ENCODE measurements around the gene SYNGR4.
"Not testable (repeated sequence)": the region's sequence is repeated elsewhere in the genome, so short reads cannot be mapped to it uniquely, and the experiment has no call there.

SYNGR4 gene

DNA sequence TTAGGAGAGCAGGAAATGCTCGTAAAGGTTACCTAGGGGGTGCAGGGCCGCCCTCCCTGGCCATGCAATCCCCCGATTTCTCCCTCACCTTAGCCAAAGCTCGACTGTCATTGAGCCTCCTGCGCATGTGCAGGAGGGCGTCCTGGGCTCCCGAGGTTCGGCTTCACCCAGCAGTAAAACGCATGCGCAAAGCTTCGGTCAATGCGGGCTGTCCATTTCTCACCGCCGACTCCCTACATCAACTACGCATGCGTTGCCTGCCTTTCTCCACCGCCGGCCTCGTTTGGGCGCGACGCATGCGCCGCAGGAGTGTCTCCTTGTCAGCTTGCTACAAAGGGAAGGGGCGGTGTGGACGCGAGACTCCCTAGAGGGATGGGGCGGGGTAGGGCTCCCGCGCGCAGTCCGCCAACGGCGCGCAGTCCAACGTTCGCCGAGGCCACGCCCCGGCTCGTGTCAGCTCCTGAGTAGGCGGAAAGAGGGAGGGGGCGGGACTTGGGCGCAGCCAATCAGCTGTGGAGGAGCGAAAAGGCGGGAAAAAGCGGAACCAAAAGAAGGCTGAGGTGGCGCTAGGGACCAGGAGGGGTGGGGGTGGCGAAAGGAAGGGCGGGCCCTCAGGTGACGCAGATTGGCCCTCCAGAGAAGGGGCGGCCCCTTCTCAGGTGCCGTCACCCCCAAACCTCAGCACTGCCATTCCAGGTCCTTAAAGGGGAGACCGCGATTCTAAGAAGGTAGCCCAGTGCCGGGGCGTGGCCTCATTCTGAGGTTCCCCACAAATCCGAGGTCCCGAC, at the start of gene SYNGR4, which contains the start of gene TMEM143:
TSS of gene SYNGR4 (plus strand) at position 558 of the 788 bp plus-strand sequence. CDS start 1,476 bp downstream, outside the sequence.
TSS of gene TMEM143 (minus strand) at position 131 of the 788 bp plus-strand sequence. CDS start at position 111, 20 bp downstream.
- Histone ChIP-seq H3K9me3 (ENCODE audit: control insufficient read depth in 2 of 2, low read length in 2 of 2) (no peaks in the 10 kb centered on the region), H3K27ac (ENCODE audit: low read length) (peak within 1 kb of the TSS; percentile 97), H3K4me1 (ENCODE audit: control insufficient read depth, insufficient read depth, low read length) (peaks cover 13% of the 10 kb centered on the region), H3K27me3 (ENCODE audit: control insufficient read depth in 1 of 2, insufficient read depth in 2 of 2, low read length in 2 of 2) (no peaks in the 10 kb centered on the region), H3K36me3 (ENCODE audit: control insufficient read depth in 2 of 2, insufficient read depth in 2 of 2, low read length in 2 of 2) (peaks cover 0 to 2% of the 10 kb centered on the region in 2 donors), H3K9ac (ENCODE audit: low read length in 2 of 2) (peak within 1 kb of the TSS; percentile 93 to 98), H3K4me3 (ENCODE audit: low read length in 2 of 2) (peak within 1 kb of the TSS; percentile 87 to 93)

- peaks cover 7% of the 10 kb centered on the region for H3K4me1 ChIP-seq (ENCODE audit: control insufficient read depth, insufficient read depth, low read length)
- H3K27me3 ChIP-seq (ENCODE audit: control insufficient read depth in 1 of 2, insufficient read depth in 2 of 2, low read length in 2 of 2), result no peaks in the 10 kb centered on the region
- no peak overlapping the region for H3K9ac ChIP-seq (ENCODE audit: low read length in 2 of 2)
- no peaks in the 10 kb centered on the region for H3K9me3 ChIP-seq (ENCODE audit: control insufficient read depth in 2 of 2, low read length in 2 of 2)
- H3K27ac ChIP-seq (ENCODE audit: low read length), result no peak overlapping the region
- H3K36me3 ChIP-seq (ENCODE audit: control insufficient read depth in 2 of 2, insufficient read depth in 2 of 2, low read length in 2 of 2), result no peaks in the 10 kb centered on the region
- H3K4me3 ChIP-seq (ENCODE audit: low read length in 2 of 2), result no peak overlapping the region
Measured at GRCh38 chr19:48315712-48316111, 48.5 kb upstream of the SYNGR4 start.

GRCh38 chr19:48317708-48317960, 46.5 kb upstream of the SYNGR4 start:
- H3K9me3 ChIP-seq (ENCODE audit: control insufficient read depth in 2 of 2, low read length in 2 of 2); H3K27me3 ChIP-seq (ENCODE audit: control insufficient read depth in 1 of 2, insufficient read depth in 2 of 2, low read length in 2 of 2); H3K4me3 ChIP-seq (ENCODE audit: low read length in 2 of 2); H3K36me3 ChIP-seq (ENCODE audit: control insufficient read depth in 2 of 2, insufficient read depth in 2 of 2, low read length in 2 of 2); H3K27ac ChIP-seq (ENCODE audit: low read length); H3K9ac ChIP-seq (ENCODE audit: low read length in 2 of 2): not testable (repeated sequence)
- peaks cover 19% of the 10 kb centered on the region for H3K4me1 ChIP-seq (ENCODE audit: control insufficient read depth, insufficient read depth, low read length)

DNA sequence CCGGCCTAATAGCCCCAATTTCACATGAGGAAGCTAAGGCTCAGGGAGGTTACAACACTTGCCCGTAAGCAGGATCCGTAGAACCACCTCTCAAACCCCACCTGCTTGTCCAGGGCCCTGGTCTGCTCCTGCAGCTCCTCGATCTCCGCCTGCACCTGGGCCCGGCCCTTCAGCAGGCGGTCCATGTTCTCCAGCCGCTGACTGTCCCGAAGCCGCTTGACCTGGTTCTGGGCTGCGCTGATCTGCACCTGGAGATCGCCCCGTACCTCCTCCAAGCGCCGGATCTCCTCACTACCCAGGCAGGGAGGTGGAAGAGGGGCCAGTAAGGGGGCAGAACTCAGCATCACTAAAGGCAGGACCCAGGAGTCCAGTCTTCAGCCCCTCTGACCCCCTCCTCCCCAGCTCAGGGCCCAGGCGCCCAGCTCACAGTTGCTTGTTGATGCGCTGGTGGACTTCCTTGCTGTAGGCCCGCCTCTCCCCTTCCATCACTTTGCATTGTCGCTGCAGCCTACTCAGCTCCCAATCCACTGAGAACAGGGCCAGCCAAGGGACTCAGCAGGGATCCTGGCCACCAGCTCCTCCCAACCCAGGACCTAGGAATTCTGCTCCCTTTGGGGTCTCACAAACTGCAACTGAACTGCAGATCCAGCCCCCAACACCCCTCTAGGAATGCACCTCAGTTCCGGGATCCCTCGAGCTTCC, 45.7 kb upstream of the SYNGR4 start:
- H3K9ac ChIP-seq (ENCODE audit: low read length in 2 of 2), result no peak overlapping the region
- peaks cover 24% of the 10 kb centered on the region for H3K4me1 ChIP-seq (ENCODE audit: control insufficient read depth, insufficient read depth, low read length)
- no peak overlapping the region for H3K27ac ChIP-seq (ENCODE audit: low read length)
- H3K27me3 ChIP-seq (ENCODE audit: control insufficient read depth in 1 of 2, insufficient read depth in 2 of 2, low read length in 2 of 2), result no peaks in the 10 kb centered on the region
- H3K36me3 ChIP-seq (ENCODE audit: control insufficient read depth in 2 of 2, insufficient read depth in 2 of 2, low read length in 2 of 2), result no peaks in the 10 kb centered on the region
- H3K4me3 ChIP-seq (ENCODE audit: low read length in 2 of 2), result no peak overlapping the region
- no peaks in the 10 kb centered on the region for H3K9me3 ChIP-seq (ENCODE audit: control insufficient read depth in 2 of 2, low read length in 2 of 2)

GRCh38 chr19:48319647-48320541, 44.3 kb upstream of the SYNGR4 start:
- Histone ChIP-seq H3K4me3 (ENCODE audit: low read length in 2 of 2) (no peak overlapping the region), H3K27ac (ENCODE audit: low read length) (peak overlapping the region; percentile 24), H3K9me3 (ENCODE audit: control insufficient read depth in 2 of 2, low read length in 2 of 2) (no peaks in the 10 kb centered on the region), H3K4me1 (ENCODE audit: control insufficient read depth, insufficient read depth, low read length) (peaks cover 26% of the 10 kb centered on the region), H3K27me3 (ENCODE audit: control insufficient read depth in 1 of 2, insufficient read depth in 2 of 2, low read length in 2 of 2) (no peaks in the 10 kb centered on the region), H3K9ac (ENCODE audit: low read length in 2 of 2) (no peak overlapping the region), H3K36me3 (ENCODE audit: control insufficient read depth in 2 of 2, insufficient read depth in 2 of 2, low read length in 2 of 2) (no peaks in the 10 kb centered on the region)

GRCh38 chr19:48321372-48321621, 42.9 kb upstream of the SYNGR4 start:
- Histone ChIP-seq H3K4me3 (ENCODE audit: low read length in 2 of 2) (peak overlapping the region; percentile 74 to 77), H3K27me3 (ENCODE audit: control insufficient read depth in 1 of 2, insufficient read depth in 2 of 2, low read length in 2 of 2) (no peaks in the 10 kb centered on the region), H3K4me1 (ENCODE audit: control insufficient read depth, insufficient read depth, low read length) (peaks cover 35% of the 10 kb centered on the region), H3K9me3 (ENCODE audit: control insufficient read depth in 2 of 2, low read length in 2 of 2) (no peaks in the 10 kb centered on the region), H3K9ac (ENCODE audit: low read length in 2 of 2) (peak overlapping the region; percentile 90), H3K27ac (ENCODE audit: low read length) (peak overlapping the region; percentile 95), H3K36me3 (ENCODE audit: control insufficient read depth in 2 of 2, insufficient read depth in 2 of 2, low read length in 2 of 2) (no peaks in the 10 kb centered on the region)

DNA sequence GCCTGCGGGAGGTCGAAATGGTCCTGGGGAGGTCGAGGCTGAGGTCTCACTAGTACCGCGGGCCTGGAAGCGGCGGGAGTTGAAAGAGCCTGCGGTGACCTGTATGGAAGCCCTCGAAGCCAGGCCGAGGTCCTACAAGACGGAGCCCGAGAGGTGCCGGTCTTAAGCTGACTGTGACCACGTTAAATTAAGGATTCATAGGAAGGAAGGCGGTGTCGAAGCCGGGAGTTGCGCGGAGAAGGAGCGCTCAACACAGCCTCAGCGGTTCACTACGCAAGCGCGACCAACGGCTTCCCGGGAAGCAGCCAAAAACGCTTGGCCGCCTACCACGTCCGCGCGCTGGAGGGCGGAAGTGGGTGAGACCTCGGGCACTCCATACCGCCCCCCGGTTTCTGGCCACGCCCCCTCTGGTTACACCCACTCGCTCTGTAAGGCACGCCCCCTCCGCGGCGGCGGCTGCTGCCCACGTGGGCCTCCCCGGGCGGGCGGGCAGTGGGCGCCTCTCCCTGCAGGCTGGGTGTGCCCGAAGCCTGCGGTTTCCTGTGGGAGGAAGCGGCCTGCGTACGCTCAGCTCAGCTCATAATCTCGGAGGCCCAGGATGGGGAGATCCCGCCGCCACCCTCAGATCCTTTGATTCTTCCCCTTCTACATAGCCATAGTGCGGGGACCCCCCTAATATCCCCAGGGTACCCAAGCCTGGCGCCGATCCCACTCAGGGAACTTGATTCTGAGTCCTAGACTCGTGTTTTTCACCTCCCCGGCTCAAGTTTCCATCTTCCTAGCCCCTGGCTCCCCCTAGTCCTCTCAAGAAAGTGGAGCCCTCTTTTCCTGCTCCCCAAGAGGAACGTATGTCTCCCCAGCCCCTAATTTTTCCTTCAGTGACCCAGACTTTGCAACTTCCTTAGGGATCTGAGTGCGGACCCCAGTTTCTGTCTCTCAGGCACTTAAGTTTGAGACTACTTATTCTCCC, 42.3 kb upstream of the SYNGR4 start:
- no peaks in the 10 kb centered on the region for H3K27me3 ChIP-seq (ENCODE audit: control insufficient read depth in 1 of 2, insufficient read depth in 2 of 2, low read length in 2 of 2)
- no peaks in the 10 kb centered on the region for H3K9me3 ChIP-seq (ENCODE audit: control insufficient read depth in 2 of 2, low read length in 2 of 2)
- peak overlapping the region; percentile 74 to 77 for H3K4me3 ChIP-seq (ENCODE audit: low read length in 2 of 2)
- H3K27ac ChIP-seq (ENCODE audit: low read length), result peak overlapping the region; percentile 96
- peak overlapping the region; percentile 90 for H3K9ac ChIP-seq (ENCODE audit: low read length in 2 of 2)
- peaks cover 40% of the 10 kb centered on the region for H3K4me1 ChIP-seq (ENCODE audit: control insufficient read depth, insufficient read depth, low read length)
- no peaks in the 10 kb centered on the region for H3K36me3 ChIP-seq (ENCODE audit: control insufficient read depth in 2 of 2, insufficient read depth in 2 of 2, low read length in 2 of 2)

DNA sequence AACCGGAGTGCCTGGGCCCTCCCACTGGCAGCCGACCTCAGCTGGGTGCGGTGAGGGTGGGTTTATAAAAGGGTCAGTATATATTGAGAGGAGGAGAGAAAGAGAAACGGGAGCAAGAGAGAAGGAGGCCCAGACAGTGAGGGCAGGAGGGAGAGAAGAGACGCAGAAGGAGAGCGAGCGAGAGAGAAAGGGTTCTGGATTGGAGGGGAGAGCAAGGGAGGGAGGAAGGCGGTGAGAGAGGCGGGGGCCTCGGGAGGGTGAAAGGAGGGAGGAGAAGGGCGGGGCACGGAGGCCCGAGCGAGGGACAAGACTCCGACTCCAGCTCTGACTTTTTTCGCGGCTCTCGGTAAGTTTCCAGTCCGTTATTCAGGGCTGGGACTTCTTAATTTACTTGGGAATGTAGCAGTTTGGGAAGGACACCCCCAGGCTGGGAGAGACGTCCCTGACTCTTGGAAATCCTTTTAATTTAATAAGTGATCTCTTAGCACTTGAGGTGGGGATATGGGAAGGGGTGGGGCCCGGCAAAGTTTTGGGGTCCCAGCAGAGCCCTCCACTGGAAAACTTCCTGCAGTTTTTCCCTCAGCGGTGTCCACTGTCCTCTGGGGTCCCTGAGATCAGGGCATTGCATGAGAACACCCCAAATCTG, 38.8 kb upstream of the SYNGR4 start, which contains the start of gene EMP3:
TSS of gene EMP3 (plus strand) at position 288 of the 646 bp plus-strand sequence. CDS start 1,293 bp downstream, outside the sequence.
- Histone ChIP-seq H3K9me3 (ENCODE audit: control insufficient read depth in 2 of 2, low read length in 2 of 2) (no peaks in the 10 kb centered on the region), H3K27ac (ENCODE audit: low read length) (peak within 1 kb of the TSS; percentile 90), H3K4me1 (ENCODE audit: control insufficient read depth, insufficient read depth, low read length) (peaks cover 56% of the 10 kb centered on the region), H3K9ac (ENCODE audit: low read length in 2 of 2) (peak within 1 kb of the TSS; percentile 92 to 93), H3K4me3 (ENCODE audit: low read length in 2 of 2) (peak within 1 kb of the TSS; percentile 85), H3K27me3 (ENCODE audit: control insufficient read depth in 1 of 2, insufficient read depth in 2 of 2, low read length in 2 of 2) (no peaks in the 10 kb centered on the region), H3K36me3 (ENCODE audit: control insufficient read depth in 2 of 2, insufficient read depth in 2 of 2, low read length in 2 of 2) (peaks cover 6 to 10% of the 10 kb centered on the region in 2 donors)

GRCh38 chr19:48329167-48329891, 34.8 kb upstream of the SYNGR4 start:
- H3K9me3 ChIP-seq (ENCODE audit: control insufficient read depth in 2 of 2, low read length in 2 of 2), result no peaks in the 10 kb centered on the region
- H3K36me3 ChIP-seq (ENCODE audit: control insufficient read depth in 2 of 2, insufficient read depth in 2 of 2, low read length in 2 of 2), result peaks cover 9 to 15% of the 10 kb centered on the region in 2 donors
- H3K4me1 ChIP-seq (ENCODE audit: control insufficient read depth, insufficient read depth, low read length), result peaks cover 60% of the 10 kb centered on the region
- peak overlapping the region; percentile 60 for H3K27ac ChIP-seq (ENCODE audit: low read length)
- no peaks in the 10 kb centered on the region for H3K27me3 ChIP-seq (ENCODE audit: control insufficient read depth in 1 of 2, insufficient read depth in 2 of 2, low read length in 2 of 2)
- H3K9ac ChIP-seq (ENCODE audit: low read length in 2 of 2), result no peak overlapping the region
- H3K4me3 ChIP-seq (ENCODE audit: low read length in 2 of 2), result peak overlapping the region in 1 of 2 donors; percentile 15

Data from stomach smooth muscle (tissue), 2 donors.